Measurements from ENCODE around the gene HDAC5.

GRCh38 chr17:44071772-44072171 is 51.7 kb downstream of the HDAC5 start:
- TF ChIP-seq CTCF (conservative IDR thresholded peaks at IDR 0.05; ENCODE audit: low read length), result no peak
- no peak for TF ChIP-seq EZH2phosphoT487 (IDR thresholded peaks at IDR 0.05; ENCODE audit: borderline replicate concordance)

All from Loucy (cell line).